Thymus (tissue), 11 donors: ENCODE results near the gene COL23A1. TPM values are rescaled to one million over a fixed set of nuclear protein-coding genes. Genes with fewer than 3 reads are reported as not detected.

Experiments used
- DNase-seq, 9 donors: peaks; one replicate each; pipeline ENCODE4 v3.0.0-alpha.2; 2013; ENCODE audit warnings: low spot score in 9 of 9, low read depth in 6 of 9, missing footprints in 1 of 9
- H3K27ac ChIP-seq, 2 donors: one replicate each; pipeline ENCODE4 v1.5.1; 2013; ENCODE audit warnings: control low read depth in 1 of 2, low read depth in 1 of 2, low read length in 1 of 2, mild to moderate bottlenecking in 1 of 2, moderate library complexity in 1 of 2
- H3K27me3 ChIP-seq, 2 donors: one replicate each; pipeline ENCODE4 v1.5.1; 2013; ENCODE audit warnings: low read length in 1 of 2; ENCODE audit not compliant: control insufficient read depth in 2 of 2, insufficient read depth in 1 of 2
- H3K36me3 ChIP-seq, 2 donors: one replicate each; pipeline ENCODE4 v1.5.1; 2013; ENCODE audit warnings: low read length in 1 of 2, mild to moderate bottlenecking in 1 of 2, moderate library complexity in 1 of 2; ENCODE audit not compliant: control insufficient read depth in 2 of 2, insufficient read depth in 2 of 2
- H3K4me1 ChIP-seq, 2 donors: one replicate each; pipeline ENCODE4 v1.5.1; 2013; ENCODE audit warnings: low read length in 2 of 2; ENCODE audit not compliant: control insufficient read depth in 2 of 2, insufficient read depth in 2 of 2
- H3K4me3 ChIP-seq, 2 donors: one replicate each; pipeline ENCODE4 v1.5.1; 2013; ENCODE audit warnings: low read length in 2 of 2, control low read depth in 1 of 2, mild to moderate bottlenecking in 1 of 2
- H3K9me3 ChIP-seq, 2 donors: one replicate each; pipeline ENCODE4 v1.5.1; 2013; ENCODE audit warnings: low read length in 1 of 2, mild to moderate bottlenecking in 1 of 2; ENCODE audit not compliant: control insufficient read depth in 2 of 2, insufficient read depth in 1 of 2
- WGBS: extraction: QIAGEN DNeasy Blood & Tissue Kit; methylation state at CpG from one replicate; pipeline ENCODE4 v1.1.7; 2013; 5-methylcytosine and 5-hydroxymethylcytosine counted together
- polyA plus RNA-seq: library from polyadenylated mRNA; stranded (reverse); fragments of 200-250 nt; gene quantifications from one replicate; pipeline ENCODE4 v1.2.3, GENCODE V29; 2013
- total RNA-seq: library from RNA; stranded (reverse); fragments of 120-200 nt; gene quantifications from one replicate; pipeline ENCODE4 v1.2.4, GENCODE V29; 2013
- donor health status: healthy.

The COL23A1 gene
- total and polyA plus RNA-seq, 2 donors: 1.5 to 2.6 TPM

DNA sequence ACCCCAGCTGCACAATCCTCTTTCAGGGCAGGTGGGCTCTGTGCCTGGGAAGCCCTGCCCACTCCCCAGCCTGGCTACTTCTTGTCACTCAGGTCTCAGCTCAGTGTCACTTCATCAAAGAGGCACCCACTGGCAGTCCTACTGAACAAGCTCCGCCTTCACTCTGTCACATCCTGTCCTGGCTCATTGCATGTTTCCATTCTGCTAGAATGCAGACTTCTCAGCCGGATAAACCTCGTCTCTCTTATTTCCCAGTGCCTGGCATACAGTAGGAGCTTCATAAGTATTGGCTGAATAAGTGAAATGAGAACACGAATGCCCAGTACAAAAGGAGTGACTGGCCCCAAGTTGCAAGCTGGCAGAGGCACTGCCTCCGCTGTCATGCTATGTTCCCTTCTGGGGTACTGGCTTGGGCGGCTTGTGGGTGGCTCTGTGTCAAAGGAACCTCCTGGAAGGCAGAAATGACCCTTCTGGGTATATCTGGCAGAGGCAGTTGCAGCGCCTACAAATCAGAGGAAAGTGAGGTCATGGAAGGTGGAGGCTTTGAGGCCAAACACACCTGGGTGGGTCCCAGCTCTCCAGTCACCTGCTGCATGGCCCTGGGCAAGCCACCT, 259.3 kb downstream of the COL23A1 start:
- Histone ChIP-seq H3K27me3 (no peaks in the 10 kb centered on the region), H3K4me1 (peaks cover 11 to 27% of the 10 kb centered on the region in 2 donors)
- WGBS: 89% methylated on average over 7 of the region's 7 CpGs

DNA sequence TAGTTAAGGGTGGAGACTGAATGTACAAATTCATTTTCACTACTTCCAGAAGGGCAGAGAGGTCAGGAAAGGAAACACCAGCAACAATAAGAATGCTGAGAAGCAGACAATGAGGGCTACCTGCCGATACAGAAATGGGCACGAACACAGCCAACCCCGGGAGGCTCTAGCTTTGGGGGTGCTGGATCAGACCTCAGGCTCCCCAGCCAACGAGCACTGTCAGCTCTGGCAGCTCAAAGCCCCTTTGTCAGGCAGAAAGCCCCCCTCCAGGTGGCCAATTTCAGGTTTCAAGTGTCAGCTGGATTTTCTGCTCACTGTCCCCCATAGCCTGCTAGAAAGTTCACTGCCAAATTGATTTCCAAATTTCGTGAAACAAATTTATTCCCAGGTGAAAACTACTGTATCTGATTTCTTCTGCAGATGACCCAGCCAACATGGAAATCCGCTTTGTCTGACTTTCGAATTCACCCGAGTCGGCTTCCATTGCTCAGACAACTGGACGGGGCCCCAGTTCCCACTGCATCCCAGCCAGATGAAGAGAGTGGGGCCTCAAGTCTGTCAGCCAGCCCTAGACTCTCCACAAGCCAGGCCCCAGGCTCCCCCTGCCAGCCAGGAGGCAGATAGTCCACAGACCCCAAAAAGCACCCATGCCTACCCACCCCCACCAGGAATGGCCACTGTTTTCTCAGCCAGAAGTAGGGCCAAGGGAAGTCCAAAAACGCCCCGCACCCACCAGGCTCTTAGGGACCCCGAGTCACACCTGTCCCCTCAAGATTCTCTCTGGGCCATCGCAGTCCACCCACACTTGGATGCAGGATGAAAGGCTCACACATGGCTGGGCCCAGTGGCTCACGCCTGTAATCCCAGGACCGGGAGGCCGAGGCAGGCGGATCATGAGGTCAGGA, 261.1 kb downstream of the COL23A1 start:
- peaks cover 5 to 18% of the 10 kb centered on the region in 2 donors for H3K4me1 ChIP-seq
- WGBS: 94% methylated on average over 18 of the region's 18 CpGs

More for the DNA sequence above, 259.3 kb downstream of the COL23A1 start:
- no peaks in the 10 kb centered on the region for H3K36me3 ChIP-seq
- peak overlapping the region; percentile 10 to 69 for H3K27ac ChIP-seq
- peak; percentile 28 to 86 (median 57) for DNase-seq
- no peaks in the 10 kb centered on the region for H3K9me3 ChIP-seq
- H3K4me3 ChIP-seq: no peak overlapping the region

DNA sequence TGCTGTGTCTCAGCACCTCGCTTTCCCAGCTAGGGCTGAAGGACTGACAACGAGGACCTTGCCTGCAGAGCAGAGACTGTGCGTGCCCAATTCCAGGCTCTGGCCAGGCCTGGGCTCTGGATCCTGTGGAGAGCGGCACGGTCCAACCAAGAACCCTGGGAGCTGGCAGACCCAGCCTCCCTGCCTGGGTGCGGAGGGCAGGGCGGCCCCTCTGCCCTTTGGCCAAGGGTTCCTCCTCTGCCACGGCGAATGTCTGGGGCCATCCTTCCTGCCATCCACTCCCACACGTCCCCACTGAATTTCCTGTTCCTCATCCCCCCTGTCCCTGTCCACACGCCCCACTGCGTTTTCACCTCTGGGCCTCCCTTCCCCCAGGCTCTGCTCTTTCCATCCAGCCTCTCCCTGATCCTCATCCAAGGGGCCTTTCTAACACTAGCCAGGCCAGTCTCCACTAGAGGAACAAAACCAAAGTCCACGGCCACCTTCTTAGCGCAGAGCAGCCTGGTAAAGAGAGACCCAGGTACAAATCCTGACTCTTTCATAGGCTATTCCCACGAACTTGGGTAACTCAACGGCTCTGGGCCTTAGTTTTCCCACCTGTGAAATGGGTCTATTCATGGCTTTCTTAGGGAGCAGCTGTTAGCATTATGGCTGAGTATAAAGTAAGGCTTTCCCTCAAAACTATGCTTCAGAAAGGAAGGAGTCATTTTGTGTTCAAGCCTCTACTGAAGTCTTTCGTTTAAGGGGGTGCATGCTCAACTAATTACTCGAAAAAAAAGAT, 262.1 kb downstream of the COL23A1 start:
- H3K4me3 ChIP-seq: no peak overlapping the region
- no peak overlapping the region for H3K27ac ChIP-seq
- no peaks in the 10 kb centered on the region for H3K9me3 ChIP-seq
- H3K27me3 ChIP-seq: no peaks in the 10 kb centered on the region
- WGBS: 80% methylated on average over 18 of the region's 18 CpGs
- DNase-seq: no peak
- H3K36me3 ChIP-seq: no peaks in the 10 kb centered on the region
- H3K4me1 ChIP-seq: peaks cover 5 to 18% of the 10 kb centered on the region in 2 donors

More for the DNA sequence above, 261.1 kb downstream of the COL23A1 start:
- DNase-seq: no peak
- H3K27ac ChIP-seq: no peak overlapping the region
- no peak overlapping the region for H3K4me3 ChIP-seq
- no peaks in the 10 kb centered on the region for H3K36me3 ChIP-seq
- H3K27me3 ChIP-seq: no peaks in the 10 kb centered on the region
- no peaks in the 10 kb centered on the region for H3K9me3 ChIP-seq

DNA sequence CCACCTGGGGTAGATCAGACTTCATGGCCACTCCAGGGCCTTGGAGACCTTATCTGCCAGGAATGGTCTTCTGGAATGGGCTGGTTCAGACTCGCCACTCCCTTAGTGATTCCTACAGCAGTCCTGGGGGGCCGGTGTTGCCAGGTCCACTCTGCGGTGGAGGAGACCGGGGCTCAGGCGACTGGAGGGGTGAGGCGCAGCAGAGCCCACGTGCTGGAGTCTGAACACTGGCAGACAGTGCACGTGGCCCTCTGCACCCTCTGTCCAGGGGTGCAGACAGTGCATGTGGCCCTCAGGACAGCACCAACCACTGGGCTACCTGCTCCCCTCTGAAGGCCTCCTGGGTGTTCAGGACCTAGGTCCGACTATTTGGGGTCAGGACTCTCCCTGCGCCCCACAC, 262.7 kb downstream of the COL23A1 start:
- Histone ChIP-seq H3K9me3 (no peaks in the 10 kb centered on the region), H3K27me3 (no peaks in the 10 kb centered on the region), H3K4me3 (no peak overlapping the region), H3K4me1 (peaks cover 5 to 18% of the 10 kb centered on the region in 2 donors), H3K36me3 (no peaks in the 10 kb centered on the region), H3K27ac (no peak overlapping the region)
- DNase-seq: no peak
- WGBS: 95% methylated on average over 10 of the region's 10 CpGs

DNA sequence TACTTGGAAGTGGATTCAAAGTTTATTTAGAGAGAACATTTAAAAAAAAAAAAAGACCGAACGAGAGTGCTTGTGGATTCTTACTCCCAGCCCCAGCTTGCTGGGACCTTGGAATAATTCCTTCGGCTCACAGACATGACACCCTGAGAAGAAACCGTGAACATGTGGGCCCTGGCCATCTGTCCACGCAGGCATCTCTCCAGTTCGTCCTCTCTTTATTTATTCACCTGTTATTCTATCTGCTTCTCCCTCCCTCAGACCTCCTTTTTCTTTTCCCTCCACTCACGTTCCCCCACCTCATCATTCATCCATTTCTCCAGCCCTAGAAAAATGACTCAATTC, 263.8 kb downstream of the COL23A1 start:
- Histone ChIP-seq H3K36me3 (no peaks in the 10 kb centered on the region), H3K9me3 (no peaks in the 10 kb centered on the region), H3K4me3 (no peak overlapping the region), H3K27ac (no peak overlapping the region), H3K27me3 (no peaks in the 10 kb centered on the region), H3K4me1 (peaks cover 5 to 16% of the 10 kb centered on the region in 2 donors)
- 95% methylated on average over 7 of the region's 7 CpGs for WGBS
- DNase-seq: no peak

DNA sequence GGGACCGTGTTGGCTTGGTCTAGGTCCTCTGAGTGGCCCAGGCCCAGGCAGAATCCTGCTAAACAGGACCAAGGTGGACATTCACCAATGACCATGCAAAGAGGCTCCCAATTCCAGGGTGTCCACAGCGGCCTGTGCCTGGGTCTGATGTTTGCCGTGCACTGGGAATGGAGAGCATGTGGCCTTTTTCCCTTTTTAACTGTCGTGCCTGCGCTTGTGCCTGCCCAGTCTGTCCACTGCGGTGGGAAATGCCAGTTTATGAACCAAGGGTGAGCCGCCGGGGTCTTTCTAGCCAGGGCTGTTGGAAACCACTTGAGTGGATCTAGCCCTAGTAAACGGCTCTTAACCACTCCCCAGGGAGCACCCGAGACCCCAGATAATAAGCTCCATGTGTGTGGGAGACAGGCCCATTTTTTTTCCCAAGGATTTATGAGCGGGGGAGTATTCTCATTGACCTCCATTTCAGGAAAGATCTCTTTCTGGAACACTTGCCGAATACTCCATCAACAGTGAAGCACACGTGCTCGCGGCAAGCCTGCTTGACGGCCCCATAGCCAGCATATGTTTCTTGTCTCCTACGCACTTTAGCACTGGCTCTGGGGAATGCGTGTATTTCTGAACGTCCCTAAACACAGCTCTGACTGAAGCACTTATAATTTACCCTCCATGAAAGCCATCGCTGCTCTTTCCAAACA, 264.4 kb downstream of the COL23A1 start:
- H3K9me3 ChIP-seq: no peaks in the 10 kb centered on the region
- H3K27me3 ChIP-seq: no peaks in the 10 kb centered on the region
- H3K27ac ChIP-seq: no peak overlapping the region
- H3K4me3 ChIP-seq: no peak overlapping the region
- H3K4me1 ChIP-seq: peaks cover 5 to 11% of the 10 kb centered on the region in 2 donors
- 97% methylated on average over 20 of the region's 20 CpGs for WGBS
- no peak for DNase-seq
- H3K36me3 ChIP-seq: no peaks in the 10 kb centered on the region

DNA sequence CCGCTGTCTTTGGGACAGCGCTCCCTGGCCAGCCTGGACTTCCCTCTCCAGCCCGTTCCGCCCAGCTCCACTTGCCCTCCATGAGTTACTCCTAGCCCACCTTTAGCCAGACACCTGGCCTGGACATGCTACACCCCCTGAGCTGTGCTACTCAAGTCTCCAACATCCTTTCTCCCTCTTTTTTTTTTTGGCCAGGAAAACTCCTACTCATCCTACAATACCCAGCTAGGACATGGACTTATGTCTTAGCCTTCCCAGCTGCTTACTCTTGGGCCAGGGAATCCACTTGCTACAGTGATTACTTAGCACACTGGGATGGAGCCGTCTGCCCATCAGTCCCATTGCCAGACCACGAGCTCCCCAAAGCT, 264.9 kb downstream of the COL23A1 start:
- 96% methylated on average over 6 of the region's 6 CpGs for WGBS
- H3K27ac ChIP-seq: no peak overlapping the region
- DNase-seq: no peak

DNA sequence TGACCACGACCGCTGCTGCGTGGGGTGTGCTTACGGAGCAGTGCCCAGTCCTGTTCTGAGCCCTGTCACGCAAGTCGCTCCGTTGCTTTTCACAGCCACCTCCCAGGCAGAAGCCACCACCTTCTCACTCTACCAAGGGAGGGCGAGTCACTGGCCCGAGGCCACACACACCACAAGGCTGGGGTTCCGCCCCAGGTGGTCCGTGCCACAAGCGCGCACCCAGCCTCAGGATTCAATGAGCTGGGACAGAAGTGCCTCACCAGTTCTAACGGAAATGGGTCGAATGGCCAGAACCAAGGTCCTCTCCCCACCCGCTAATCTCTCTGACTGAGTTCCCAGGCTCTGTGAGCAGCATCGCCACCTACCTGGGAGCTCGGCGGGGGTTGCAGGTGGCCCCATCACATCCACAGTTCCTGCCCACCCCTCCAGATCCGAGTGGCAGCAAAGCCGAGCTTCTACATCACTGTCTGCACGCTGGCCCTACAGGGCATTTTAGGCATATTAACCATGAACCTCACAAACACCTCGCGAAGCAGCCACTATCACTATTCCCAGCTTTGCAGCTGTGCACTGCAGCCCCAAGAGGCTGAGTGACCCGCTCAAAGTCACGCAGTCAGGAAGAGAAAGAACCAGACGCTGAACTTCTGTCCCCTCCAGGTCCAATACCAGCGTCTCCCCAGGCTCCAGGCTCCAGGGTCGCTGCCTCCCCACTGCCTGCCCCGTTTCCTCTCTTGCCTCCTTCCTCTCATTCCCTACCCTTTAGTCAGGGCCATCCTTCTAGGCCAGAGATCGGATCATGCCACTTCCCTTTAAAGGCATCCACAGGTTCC, 265.5 kb downstream of the COL23A1 start:
- 90% methylated on average over 31 of the region's 31 CpGs for WGBS
- peaks cover 0 to 7% of the 10 kb centered on the region in 2 donors for H3K4me1 ChIP-seq
- no peaks in the 10 kb centered on the region for H3K36me3 ChIP-seq
- H3K27me3 ChIP-seq: no peaks in the 10 kb centered on the region
- no peak overlapping the region for H3K4me3 ChIP-seq
- no peak for DNase-seq
- H3K9me3 ChIP-seq: no peaks in the 10 kb centered on the region
- no peak overlapping the region for H3K27ac ChIP-seq

More for the DNA sequence above, 264.9 kb downstream of the COL23A1 start:
- peaks cover 4 to 11% of the 10 kb centered on the region in 2 donors for H3K4me1 ChIP-seq
- no peaks in the 10 kb centered on the region for H3K27me3 ChIP-seq
- H3K36me3 ChIP-seq: no peaks in the 10 kb centered on the region
- no peak overlapping the region for H3K4me3 ChIP-seq
- H3K9me3 ChIP-seq: no peaks in the 10 kb centered on the region
